MM.1S (cell line): ENCODE data around the gene SBSN.

Experiments
- CTCF ChIP-seq: fragments of 300-600 bp; sonication (generic); IDR thresholded peaks from 2 replicates; pipeline ENCODE4 v1.5.1; 2016; ENCODE audit warnings: antibody characterized with exemption, low read length, mixed read lengths
- EZH2 ChIP-seq: fragments of 300-600 bp; sonication (generic); optimal IDR thresholded peaks from 2 replicates; pipeline ENCODE3; 2017; ENCODE audit warnings: low read depth, mild to moderate bottlenecking, antibody characterized with exemption, low read length, mixed read lengths
- EZH2phosphoT487 ChIP-seq: fragments of 300-600 bp; sonication (generic); IDR thresholded peaks from 2 replicates; pipeline ENCODE4 v1.6.1; 2018; ENCODE audit warnings: antibody characterized with exemption, low read length

GRCh38 chr19:35534803-35535480 is 6.8 kb upstream of the SBSN start:
- TF ChIP-seq CTCF (no peak), EZH2 (no peak), EZH2phosphoT487 (no peak)
